B cell (primary cell): ENCODE data around the gene FAM229A. TPM values are rescaled to one million over a fixed set of nuclear protein-coding genes. Genes with fewer than 3 reads are reported as not detected.
A peak's percentile ranks its signal among the peaks of the same experiment; 100 is the strongest.

Source experiments
- ATAC-seq: fragments of 200-7000 bp; cut with Tn5 transposase; one replicate; pipeline ENCODE4 v1.10.0; 2021; ENCODE audit warnings: low read depth, mild to moderate bottlenecking, moderate number of reproducible peaks, moderate library complexity
- CTCF ChIA-PET: fragments of 350-600 bp; sonication (Branson Sonifier 250); formaldehyde crosslinking; loops from one replicate; lab custom pipeline; 2021; ENCODE audit warnings: antibody characterized with exemption, inconsistent platforms; lab: Charles Lee
- POLR2A ChIA-PET: fragments of 350-600 bp; sonication (Branson Sonifier 250); formaldehyde crosslinking; loops from one replicate; lab custom pipeline; 2021; ENCODE audit warnings: antibody characterized with exemption; lab: Charles Lee
- DNase-seq: peaks from one replicate; pipeline ENCODE4 v3.0.0; 2013
- H2AFZ ChIP-seq: 2 replicates; pipeline ENCODE4 v1.6.1; 2012; ENCODE audit warnings: mild to moderate bottlenecking, low read depth, low read length; ENCODE audit not compliant: insufficient read depth, poor library complexity, severe bottlenecking
- H3K27ac ChIP-seq, 2 donors: 1 replicate in 1 of 2; 2 replicates in 1 of 2; pipeline ENCODE4 v1.5.1; 2012 to 2013; ENCODE audit warnings: low read length in 2 of 2, mild to moderate bottlenecking in 2 of 2, moderate library complexity in 1 of 2
- H3K27me3 ChIP-seq, 4 experiments: fragments of 200-600 bp in 1 of 4; sonication (generic) in 1 of 4; replicated peaks in 1 of 4; 1 replicate in 2 of 4; 2 replicates in 2 of 4; pipeline versions ENCODE4 v1.6.1 to v1.7.0; 2013 to 2016; ENCODE audit warnings: low read length in 3 of 4, mild to moderate bottlenecking in 2 of 4, mixed read lengths in 1 of 4, moderate library complexity in 1 of 4; ENCODE audit not compliant: insufficient read depth in 4 of 4, control insufficient read depth in 3 of 4; ENCODE audit errors: control extremely low read depth in 1 of 4
- H3K36me3 ChIP-seq, 2 experiments: replicated peaks in 1 of 2; 1 replicate in 1 of 2; 2 replicates in 1 of 2; pipeline versions ENCODE4 v1.6.1 to v1.7.1; 2013; ENCODE audit warnings: low read length in 1 of 2; ENCODE audit not compliant: insufficient read depth in 2 of 2, control insufficient read depth in 1 of 2; ENCODE audit errors: control extremely low read depth in 1 of 2, extremely low read depth in 1 of 2
- H3K4me1 ChIP-seq, 2 donors: fragments of 200-600 bp in 1 of 2; sonication (generic) in 1 of 2; 1 replicate in 1 of 2; 2 replicates in 1 of 2; pipeline versions ENCODE4 v1.5.1 to v1.6.1; 2013 to 2017; ENCODE audit warnings: low read length in 2 of 2; ENCODE audit not compliant: control insufficient read depth in 2 of 2, insufficient read depth in 2 of 2
- H3K4me2 ChIP-seq: replicated peaks from 2 replicates; pipeline ENCODE3; 2012; ENCODE audit warnings: mild to moderate bottlenecking, low read depth, low read length; ENCODE audit not compliant: poor library complexity, severe bottlenecking
- H3K4me3 ChIP-seq, 5 experiments: fragments of 200-600 bp in 1 of 5; sonication (generic) in 1 of 5; 1 replicate in 3 of 5; 2 replicates in 2 of 5; pipeline versions ENCODE4 v1.5.1 to v1.7.0; 2011 to 2016; ENCODE audit warnings: low read length in 4 of 5, mild to moderate bottlenecking in 4 of 5, low read depth in 2 of 5, control low read depth in 1 of 5, moderate library complexity in 1 of 5; ENCODE audit not compliant: insufficient read depth in 1 of 5; ENCODE audit errors: control extremely low read depth in 1 of 5, extremely low read depth in 1 of 5
- H3K79me2 ChIP-seq: fragments of 200-600 bp; sonication (generic); one replicate; pipeline ENCODE4 v1.6.0; 2016; ENCODE audit warnings: low read length; ENCODE audit not compliant: control insufficient read depth, insufficient read depth
- H3K9ac ChIP-seq: fragments of 200-600 bp; sonication (generic); 2 replicates; pipeline ENCODE4 v1.6.1; 2017; ENCODE audit warnings: mild to moderate bottlenecking, low read length, moderate library complexity
- H3K9me3 ChIP-seq, 3 donors: one replicate each; pipeline versions ENCODE4 v1.6.1 to v1.7.1; 2013; ENCODE audit warnings: low read length in 2 of 3; ENCODE audit not compliant: control insufficient read depth in 2 of 3, insufficient read depth in 1 of 3; ENCODE audit errors: control extremely low read depth in 1 of 3
- H4K20me1 ChIP-seq: 2 replicates; pipeline ENCODE4 v1.6.0; 2012; ENCODE audit warnings: mild to moderate bottlenecking, low read length; ENCODE audit not compliant: insufficient read depth, control insufficient read depth, poor library complexity, severe bottlenecking
- H3K27ac Mint-ChIP-seq: one replicate; pipeline ENCODE4 v1.8.0; 2021; ENCODE audit warnings: mixed read lengths
- H3K27me3 Mint-ChIP-seq: one replicate; pipeline ENCODE4 v1.8.0; 2021; ENCODE audit warnings: mixed read lengths
- H3K4me1 Mint-ChIP-seq: one replicate; pipeline ENCODE4 v1.8.0; 2021; ENCODE audit warnings: mixed read lengths
- H3K4me3 Mint-ChIP-seq: one replicate; pipeline ENCODE4 v1.8.0; 2021; ENCODE audit warnings: mixed read lengths
- H3K9me3 Mint-ChIP-seq: one replicate; pipeline ENCODE4 v1.8.0; 2022; ENCODE audit warnings: mixed read lengths; ENCODE audit not compliant: insufficient read depth
- EZH2 ChIP-seq: IDR thresholded peaks from 2 replicates; pipeline ENCODE4 v1.6.1; 2012; ENCODE audit warnings: borderline replicate concordance, low read depth, mild to moderate bottlenecking, moderate library complexity, low read length; ENCODE audit not compliant: insufficient read depth, poor library complexity, severe bottlenecking
- WGBS: methylation state at CpG from one replicate; pipeline ENCODE4 v1.1.5; 2013; ENCODE audit warnings: missing lambda C conversion rate; ENCODE audit not compliant: insufficient coverage; 5-methylcytosine and 5-hydroxymethylcytosine counted together
- intact Hi-C: fragments of 100-400 bp; cut with micrococcal nuclease; formaldehyde crosslinking; loops from one replicate; pipeline ENCODE4 v1.10.0; 2022
- polyA minus RNA-seq: library from RNA; depleted of rRNA, polyadenylated mRNA; stranded (reverse); fragments of >200 nt; gene quantifications from 2 replicates; pipeline ENCODE4 v1.2.3, GENCODE V29; 2012
- polyA plus RNA-seq: library from polyadenylated mRNA; depleted of rRNA; stranded (reverse); fragments of >200 nt; gene quantifications from 2 replicates; pipeline ENCODE4 v1.2.3, GENCODE V29; 2012
- total RNA-seq, 2 donors: library from RNA; stranded (reverse); fragments of 120-200 nt in 1 of 2; gene quantifications; 1 replicate in 1 of 2; 2 replicates in 1 of 2; pipeline versions ENCODE4 v1.2.3 to v1.2.4, GENCODE V29; 2013 to 2022
- TF ChIP-seq, protein P1 (sequence below): fragments of 200-600 bp; IDR thresholded peaks from one replicate; pipeline ENCODE4 v1.8.0; 2022; ENCODE audit warnings: antibody characterized with exemption, mild to moderate bottlenecking

Gene FAM229A, protein sequence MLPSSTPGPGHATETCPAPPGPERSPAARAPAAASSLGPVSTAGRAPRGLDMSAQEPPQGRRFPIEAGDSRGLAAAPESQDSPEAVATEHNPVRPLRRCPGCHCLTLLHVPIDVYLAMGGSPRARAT
- total RNA-seq (33.7 and 33.8 TPM in 2 replicates), polyA plus RNA-seq (33.3 and 40.9 TPM in 2 replicates), polyA minus RNA-seq (5.4 and 19.4 TPM in 2 replicates)
- 5.0 TPM for total RNA-seq (2013)

DNA sequence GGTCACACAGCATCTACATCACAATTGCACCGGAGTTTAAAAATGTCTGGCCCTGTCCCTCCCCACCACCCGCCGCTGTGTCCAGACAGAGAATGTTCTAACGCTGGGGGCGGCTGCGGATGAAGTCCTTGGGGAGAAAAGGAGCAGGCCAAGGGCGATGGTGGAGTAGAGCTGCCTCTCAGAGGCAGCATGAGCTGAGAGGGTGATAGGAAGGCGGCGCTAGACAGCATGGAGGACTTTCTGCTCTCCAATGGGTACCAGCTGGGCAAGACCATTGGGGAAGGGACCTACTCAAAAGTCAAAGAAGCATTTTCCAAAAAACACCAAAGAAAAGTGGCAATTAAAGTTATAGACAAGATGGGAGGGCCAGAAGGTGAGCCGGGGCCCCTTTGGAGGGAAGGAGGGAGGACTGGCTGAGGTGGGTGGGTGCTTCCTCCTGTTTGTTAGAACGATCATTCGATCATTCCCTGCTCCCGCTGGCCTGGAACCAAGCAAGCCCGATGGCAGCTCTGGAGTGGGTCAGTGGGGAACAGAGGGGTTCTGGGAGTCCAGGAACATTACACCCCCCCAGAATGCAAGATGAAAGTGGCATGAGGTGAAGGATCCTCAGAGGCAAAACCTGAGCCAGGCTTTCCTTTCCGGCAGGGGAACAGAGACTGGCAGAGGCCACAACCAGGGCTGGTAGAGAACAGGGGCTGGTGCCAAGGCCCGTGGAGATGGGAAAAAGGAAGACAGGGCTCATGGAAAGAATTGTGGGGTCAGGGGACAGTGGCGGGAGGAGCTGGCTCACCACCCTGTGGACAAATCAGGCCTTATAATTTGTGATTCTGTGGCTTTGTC lies at the start of gene FAM229A, which contains the start of gene TSSK3:
FAM229A (minus strand) TSS at position 12 of the 840 bp plus-strand sequence. CDS start 394 bp downstream, outside the sequence.
TSSK3 (plus strand) TSS at position 66 of the 840 bp plus-strand sequence; CDS start at position 229, 163 bp downstream.
- 86% methylated on average over 8 of the region's 17 CpGs for WGBS
- Histone ChIP-seq H3K4me3 (peak within 1 kb of the TSS in 3 of 5 experiments; percentile 51 to 54 (median 54)), H3K79me2 (no peaks in the 10 kb centered on the region), H4K20me1 (no peaks in the 10 kb centered on the region), H3K36me3 (peaks cover 2 to 22% of the 10 kb centered on the region in 2 experiments), H3K9ac (peak within 1 kb of the TSS; percentile 57), H3K27me3 (no peaks in the 10 kb centered on the region), H3K27ac (no peak within 1 kb of the TSS), H2AFZ (peak within 1 kb of the TSS; percentile 53), H3K4me1 (peaks cover 22 to 35% of the 10 kb centered on the region in 2 donors), H3K9me3 (no peaks in the 10 kb centered on the region), H3K4me2 (peak within 1 kb of the TSS; percentile 94)
- H3K4me1 Mint-ChIP-seq, result peaks cover 29% of the 10 kb centered on the region
- peak within 1 kb of the TSS; percentile 78 for H3K4me3 Mint-ChIP-seq
- intact Hi-C loops, result no loop called here
- H3K27me3 Mint-ChIP-seq, result no peaks in the 10 kb centered on the region
- ATAC-seq (no peak), DNase-seq (no peak)
- CTCF ChIA-PET, result interaction anchor here (0.7 to 1.5 kb wide), 5 partner anchors 8 to 146 kb away, joined by 3 to 5 read pairs (median 4); partner anchors contain the start of gene MARCKSL1
- POLR2A ChIA-PET, result interaction anchor here (0.6 kb wide), 2 partner anchors 19 to 40 kb away, joined by 4 read pairs; no protein-coding TSS in a partner anchor
- no peaks in the 10 kb centered on the region for H3K9me3 Mint-ChIP-seq
- TF ChIP-seq, protein P1, sequence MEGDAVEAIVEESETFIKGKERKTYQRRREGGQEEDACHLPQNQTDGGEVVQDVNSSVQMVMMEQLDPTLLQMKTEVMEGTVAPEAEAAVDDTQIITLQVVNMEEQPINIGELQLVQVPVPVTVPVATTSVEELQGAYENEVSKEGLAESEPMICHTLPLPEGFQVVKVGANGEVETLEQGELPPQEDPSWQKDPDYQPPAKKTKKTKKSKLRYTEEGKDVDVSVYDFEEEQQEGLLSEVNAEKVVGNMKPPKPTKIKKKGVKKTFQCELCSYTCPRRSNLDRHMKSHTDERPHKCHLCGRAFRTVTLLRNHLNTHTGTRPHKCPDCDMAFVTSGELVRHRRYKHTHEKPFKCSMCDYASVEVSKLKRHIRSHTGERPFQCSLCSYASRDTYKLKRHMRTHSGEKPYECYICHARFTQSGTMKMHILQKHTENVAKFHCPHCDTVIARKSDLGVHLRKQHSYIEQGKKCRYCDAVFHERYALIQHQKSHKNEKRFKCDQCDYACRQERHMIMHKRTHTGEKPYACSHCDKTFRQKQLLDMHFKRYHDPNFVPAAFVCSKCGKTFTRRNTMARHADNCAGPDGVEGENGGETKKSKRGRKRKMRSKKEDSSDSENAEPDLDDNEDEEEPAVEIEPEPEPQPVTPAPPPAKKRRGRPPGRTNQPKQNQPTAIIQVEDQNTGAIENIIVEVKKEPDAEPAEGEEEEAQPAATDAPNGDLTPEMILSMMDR, result no peak
- TF ChIP-seq EZH2, result no peak
- H3K27ac Mint-ChIP-seq, result peak within 1 kb of the TSS; percentile 65
